DOHH2 (cell line): ENCODE results near the gene RAF1.
"Not testable (repeated sequence)": the region's sequence is repeated elsewhere in the genome, so short reads cannot be mapped to it uniquely, and the experiment has no call there.

Experiments used
- H3F3A ChIP-seq: fragments of 200-600 bp; sonication (generic), shearing (Covaris generic); 2 replicates; pipeline ENCODE4 v1.6.0; 2016; ENCODE audit warnings: antibody characterized with exemption, mild to moderate bottlenecking; ENCODE audit not compliant: control insufficient read depth, insufficient read depth
- H3K27ac ChIP-seq: fragments of 200-600 bp; sonication (generic); 2 replicates; pipeline ENCODE4 v1.5.1; 2014; ENCODE audit warnings: low read depth, mild to moderate bottlenecking, low read length, moderate library complexity
- H3K27me3 ChIP-seq: fragments of 200-600 bp; sonication (generic); 2 replicates; pipeline ENCODE4 v1.6.1; 2014; ENCODE audit warnings: mild to moderate bottlenecking, low read length, mixed read lengths; ENCODE audit not compliant: control insufficient read depth
- H3K36me3 ChIP-seq: fragments of 200-600 bp; sonication (generic); 2 replicates; pipeline ENCODE4 v1.6.1; 2014; ENCODE audit warnings: mild to moderate bottlenecking, low read length, moderate library complexity, mixed read lengths; ENCODE audit not compliant: control insufficient read depth
- H3K4me1 ChIP-seq: fragments of 200-600 bp; sonication (generic); 2 replicates; pipeline ENCODE4 v1.6.1; 2014; ENCODE audit warnings: mild to moderate bottlenecking, low read length, mixed read lengths; ENCODE audit not compliant: control insufficient read depth
- H3K4me2 ChIP-seq: fragments of 200-600 bp; sonication (generic); 2 replicates; pipeline ENCODE4 v1.6.0; 2014; ENCODE audit warnings: mild to moderate bottlenecking, low read length, moderate library complexity
- H3K4me3 ChIP-seq: fragments of 200-600 bp; sonication (generic); 2 replicates; pipeline ENCODE4 v1.5.1; 2014; ENCODE audit warnings: mild to moderate bottlenecking, low read length, mixed read lengths
- H3K79me2 ChIP-seq: fragments of 200-600 bp; sonication (generic); 2 replicates; pipeline ENCODE4 v1.6.1; 2014; ENCODE audit warnings: mild to moderate bottlenecking, low read length, mixed read lengths; ENCODE audit not compliant: control insufficient read depth
- H3K9me2 ChIP-seq: fragments of 200-600 bp; sonication (generic); replicated peaks from 2 replicates; pipeline ENCODE4 v1.6.1; 2014; ENCODE audit warnings: mild to moderate bottlenecking, low read length, mixed read lengths; ENCODE audit not compliant: control insufficient read depth
- H3K9me3 ChIP-seq: fragments of 200-600 bp; sonication (generic); 2 replicates; pipeline ENCODE4 v1.6.1; 2014; ENCODE audit warnings: antibody characterized with exemption, low read length, mixed read lengths; ENCODE audit not compliant: control insufficient read depth, insufficient read depth
- H4K20me1 ChIP-seq: fragments of 200-600 bp; sonication (generic); 2 replicates; pipeline ENCODE4 v1.6.0; 2014; ENCODE audit warnings: low read depth, mild to moderate bottlenecking, antibody characterized with exemption, low read length, moderate library complexity; ENCODE audit not compliant: control insufficient read depth, insufficient read depth
- CTCF ChIP-seq: fragments of 200-600 bp; sonication (generic); IDR thresholded peaks from one replicate; pipeline ENCODE4 v1.5.1; 2014; ENCODE audit warnings: antibody characterized with exemption, mild to moderate bottlenecking, low read depth, low read length; ENCODE audit not compliant: poor library complexity, severe bottlenecking
- EZH2phosphoT487 ChIP-seq: fragments of 200-600 bp; sonication (generic); IDR thresholded peaks from 2 replicates; pipeline ENCODE4 v1.6.1; 2017; ENCODE audit warnings: borderline replicate concordance, mild to moderate bottlenecking, antibody characterized with exemption, low read length, moderate library complexity, mixed read lengths

Gene RAF1

GRCh38 chr3:12705374-12705926 lies 41.5 kb upstream of the RAF1 start:
- Histone ChIP-seq H3K4me3 (no peak overlapping the region), H3K36me3 (no peaks in the 10 kb centered on the region), H3F3A (no peaks in the 10 kb centered on the region), H3K4me2 (no peak overlapping the region), H3K79me2 (no peaks in the 10 kb centered on the region), H3K9me3 (no peaks in the 10 kb centered on the region), H3K27me3 (peaks cover 19% of the 10 kb centered on the region), H3K9me2 (no peaks in the 10 kb centered on the region), H3K4me1 (peaks cover 3% of the 10 kb centered on the region; the same call in 1 of the 2 replicates), H4K20me1 (no peaks in the 10 kb centered on the region), H3K27ac (no peak overlapping the region)
- TF ChIP-seq CTCF (no peak), EZH2phosphoT487 (no peak)

GRCh38 chr3:12702501-12702900 lies 38.6 kb upstream of the RAF1 start:
- TF ChIP-seq EZH2phosphoT487 (no peak), CTCF (no peak)
- Histone ChIP-seq H3F3A (no peaks in the 10 kb centered on the region), H3K4me1 (no peaks in the 10 kb centered on the region), H3K9me3 (no peaks in the 10 kb centered on the region), H3K27ac (no peak overlapping the region), H3K4me2 (no peak overlapping the region), H3K36me3 (no peaks in the 10 kb centered on the region), H3K79me2 (no peaks in the 10 kb centered on the region), H3K9me2 (no peaks in the 10 kb centered on the region), H4K20me1 (no peaks in the 10 kb centered on the region), H3K4me3 (no peak overlapping the region), H3K27me3 (peaks cover 8% of the 10 kb centered on the region; the same call in 1 of the 2 replicates)

- H4K20me1 ChIP-seq, H3F3A ChIP-seq, H3K4me2 ChIP-seq, H3K36me3 ChIP-seq, H3K9me3 ChIP-seq, H3K9me2 ChIP-seq, H3K79me2 ChIP-seq, H3K4me1 ChIP-seq, H3K27me3 ChIP-seq, H3K27ac ChIP-seq, H3K4me3 ChIP-seq: not testable (repeated sequence)
Measured at GRCh38 chr3:12701601-12702000, 37.7 kb upstream of the RAF1 start.

GRCh38 chr3:12700800-12701199 lies 36.9 kb upstream of the RAF1 start:
- H3K36me3 ChIP-seq = no peaks in the 10 kb centered on the region
- TF ChIP-seq EZH2phosphoT487 (no peak), CTCF (no peak)
- no peaks in the 10 kb centered on the region for H4K20me1 ChIP-seq
- H3K4me3 ChIP-seq = no peak overlapping the region
- 0 out of 2 replicates have a peak, but pooled peaks cover 3% of the 10 kb centered on the region for H3K27me3 ChIP-seq
- no peaks in the 10 kb centered on the region for H3K79me2 ChIP-seq
- no peaks in the 10 kb centered on the region for H3K9me3 ChIP-seq
- H3K4me2 ChIP-seq = no peak overlapping the region
- no peaks in the 10 kb centered on the region for H3F3A ChIP-seq
- no peaks in the 10 kb centered on the region for H3K4me1 ChIP-seq
- H3K27ac ChIP-seq = no peak overlapping the region
- H3K9me2 ChIP-seq = no peaks in the 10 kb centered on the region
